B cell (primary cell): ENCODE results near the gene MYO16.

Experiments
- EZH2 ChIP-seq: IDR thresholded peaks from 2 replicates; pipeline ENCODE4 v1.6.1; 2012; ENCODE audit warnings: borderline replicate concordance, low read depth, mild to moderate bottlenecking, moderate library complexity, low read length; ENCODE audit not compliant: insufficient read depth, poor library complexity, severe bottlenecking
- TF ChIP-seq, protein P1 (sequence below): fragments of 200-600 bp; IDR thresholded peaks from one replicate; pipeline ENCODE4 v1.8.0; 2022; ENCODE audit warnings: antibody characterized with exemption, mild to moderate bottlenecking

DNA sequence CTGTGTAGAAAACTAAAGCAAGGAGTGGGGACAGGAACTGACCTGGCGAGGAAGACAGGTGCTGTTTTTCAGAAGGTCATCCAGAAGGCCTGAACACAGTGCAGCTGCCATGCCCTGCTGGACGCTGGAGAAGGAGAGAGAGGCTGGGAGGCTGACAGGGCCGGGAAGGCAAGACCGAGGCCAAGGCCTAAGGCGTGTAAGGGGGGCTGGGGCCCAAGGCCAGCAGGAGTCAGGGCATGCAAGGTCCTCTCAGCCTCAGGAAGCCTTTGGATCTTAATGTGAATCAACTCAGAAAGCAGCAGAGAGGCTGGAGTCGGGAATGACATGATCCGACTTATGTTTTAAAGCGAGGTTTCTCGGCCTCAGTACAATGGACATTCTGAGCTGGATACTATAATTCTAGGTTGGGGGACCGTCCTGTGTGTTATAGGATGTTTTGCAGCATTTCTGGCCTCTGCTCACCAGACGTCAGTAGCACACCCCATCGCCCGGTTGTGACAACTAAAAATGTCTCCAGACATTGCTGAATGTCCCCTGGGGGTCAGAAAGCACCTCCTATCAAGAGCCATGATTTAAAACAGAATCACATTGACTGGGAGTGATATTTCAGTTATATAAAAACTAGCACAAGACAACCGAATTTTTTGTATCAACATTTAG lies 530.4 kb downstream of the MYO16 start:
- no peak for TF ChIP-seq EZH2
- TF ChIP-seq, protein P1, sequence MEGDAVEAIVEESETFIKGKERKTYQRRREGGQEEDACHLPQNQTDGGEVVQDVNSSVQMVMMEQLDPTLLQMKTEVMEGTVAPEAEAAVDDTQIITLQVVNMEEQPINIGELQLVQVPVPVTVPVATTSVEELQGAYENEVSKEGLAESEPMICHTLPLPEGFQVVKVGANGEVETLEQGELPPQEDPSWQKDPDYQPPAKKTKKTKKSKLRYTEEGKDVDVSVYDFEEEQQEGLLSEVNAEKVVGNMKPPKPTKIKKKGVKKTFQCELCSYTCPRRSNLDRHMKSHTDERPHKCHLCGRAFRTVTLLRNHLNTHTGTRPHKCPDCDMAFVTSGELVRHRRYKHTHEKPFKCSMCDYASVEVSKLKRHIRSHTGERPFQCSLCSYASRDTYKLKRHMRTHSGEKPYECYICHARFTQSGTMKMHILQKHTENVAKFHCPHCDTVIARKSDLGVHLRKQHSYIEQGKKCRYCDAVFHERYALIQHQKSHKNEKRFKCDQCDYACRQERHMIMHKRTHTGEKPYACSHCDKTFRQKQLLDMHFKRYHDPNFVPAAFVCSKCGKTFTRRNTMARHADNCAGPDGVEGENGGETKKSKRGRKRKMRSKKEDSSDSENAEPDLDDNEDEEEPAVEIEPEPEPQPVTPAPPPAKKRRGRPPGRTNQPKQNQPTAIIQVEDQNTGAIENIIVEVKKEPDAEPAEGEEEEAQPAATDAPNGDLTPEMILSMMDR: no peak
